HepG2 (cell line): Measurements from ENCODE around the gene ATP5F1E. TPM values are rescaled to one million over a fixed set of nuclear protein-coding genes. Genes with fewer than 3 reads are reported as not detected.

Experiments used
- ARNT2 ChIP-seq: sonication (generic); formaldehyde crosslinking; IDR thresholded peaks from 2 replicates; pipeline ENCODE4 v1.8.0; 2022; ENCODE audit warnings: mild to moderate bottlenecking, low read depth, missing genetic modification reagents, moderate library complexity
- BCL6 ChIP-seq: IDR thresholded peaks from 2 replicates; pipeline ENCODE4 v1.6.1; 2016; ENCODE audit warnings: missing genetic modification reagents, missing compliant biosample characterization
- DBP ChIP-seq: sonication (generic); formaldehyde crosslinking; IDR thresholded peaks from 2 replicates; pipeline ENCODE4 v1.4.0; 2020; ENCODE audit warnings: missing genetic modification reagents; ENCODE audit errors: not compliant biosample characterization
- DMTF1 ChIP-seq: sonication (generic); formaldehyde crosslinking; IDR thresholded peaks from 2 replicates; pipeline ENCODE4 v1.4.0; 2020; ENCODE audit warnings: mild to moderate bottlenecking, missing genetic modification reagents
- EED ChIP-seq: sonication (generic); formaldehyde crosslinking; IDR thresholded peaks from 2 replicates; pipeline ENCODE4 v1.5.0; 2020; ENCODE audit warnings: mild to moderate bottlenecking, missing genetic modification reagents
- ELF1 ChIP-seq: sonication (generic); formaldehyde crosslinking; IDR thresholded peaks from 2 replicates; pipeline ENCODE4 v1.4.0; 2020; ENCODE audit warnings: missing genetic modification reagents
- FLYWCH1 ChIP-seq: sonication (generic); formaldehyde crosslinking; IDR thresholded peaks from 2 replicates; pipeline ENCODE4 v1.8.1; 2023; ENCODE audit warnings: mild to moderate bottlenecking, missing genetic modification reagents
- HCFC1 ChIP-seq: fragments of 150-350 bp; IDR thresholded peaks from 2 replicates; pipeline ENCODE4 v1.6.1; 2014; ENCODE audit warnings: low read depth, low read length
- HMG20B ChIP-seq: conservative IDR thresholded peaks from 2 replicates; pipeline ENCODE4 v1.6.1; 2016; ENCODE audit warnings: missing genetic modification reagents, missing compliant biosample characterization
- HOXA5 ChIP-seq: sonication (generic); formaldehyde crosslinking; IDR thresholded peaks from 2 replicates; pipeline ENCODE4 v1.4.0; 2020; ENCODE audit warnings: missing genetic modification reagents
- IRF2 ChIP-seq: IDR thresholded peaks from 2 replicates; pipeline ENCODE4 v1.6.1; 2018; ENCODE audit warnings: missing genetic modification reagents, missing compliant biosample characterization
- KDM5B ChIP-seq: sonication (generic); formaldehyde crosslinking; IDR thresholded peaks from 2 replicates; pipeline ENCODE4 v1.4.0; 2020; ENCODE audit warnings: missing genetic modification reagents, mild to moderate bottlenecking, borderline replicate concordance
- KMT2A ChIP-seq: sonication (generic); formaldehyde crosslinking; IDR thresholded peaks from 2 replicates; pipeline ENCODE4 v1.4.0; 2020; ENCODE audit warnings: missing genetic modification reagents
- MAFG ChIP-seq: sonication (generic); formaldehyde crosslinking; IDR thresholded peaks from 2 replicates; pipeline ENCODE4 v1.5.1; 2020; ENCODE audit warnings: mild to moderate bottlenecking, missing genetic modification reagents
- MZF1 ChIP-seq: sonication (generic); formaldehyde crosslinking; IDR thresholded peaks from 2 replicates; pipeline ENCODE4 v1.8.1; 2023; ENCODE audit warnings: mild to moderate bottlenecking, missing genetic modification reagents, borderline replicate concordance
- NFKB2 ChIP-seq: sonication (generic); formaldehyde crosslinking; IDR thresholded peaks from 2 replicates; pipeline ENCODE4 v1.4.0; 2020; ENCODE audit warnings: missing genetic modification reagents, borderline replicate concordance
- NR0B2 ChIP-seq: sonication (generic); formaldehyde crosslinking; IDR thresholded peaks from 2 replicates; pipeline ENCODE4 v1.4.0; 2020; ENCODE audit warnings: mild to moderate bottlenecking, missing genetic modification reagents
- PHF5A ChIP-seq: IDR thresholded peaks from one replicate; pipeline ENCODE4 v1.6.1; 2018; ENCODE audit warnings: low read depth, missing genetic modification reagents; ENCODE audit not compliant: unreplicated experiment
- RBFOX2 ChIP-seq: fragments of 200-400 bp; formaldehyde crosslinking; IDR thresholded peaks from 2 replicates; pipeline ENCODE4 v1.6.1; 2017; ENCODE audit warnings: low read depth, mild to moderate bottlenecking, low read length
- REL ChIP-seq: sonication (generic); formaldehyde crosslinking; conservative IDR thresholded peaks from 2 replicates; pipeline ENCODE4 v1.8.0; 2022; ENCODE audit warnings: mild to moderate bottlenecking, missing genetic modification reagents, moderate library complexity
- SATB2 ChIP-seq: sonication (generic); formaldehyde crosslinking; IDR thresholded peaks from 2 replicates; pipeline ENCODE4 v1.5.0; 2020; ENCODE audit warnings: missing genetic modification reagents
- SP4 ChIP-seq: sonication (generic); formaldehyde crosslinking; IDR thresholded peaks from 2 replicates; pipeline ENCODE4 v1.8.1; 2023; ENCODE audit warnings: mild to moderate bottlenecking, missing genetic modification reagents
- TCF7L2 ChIP-seq: IDR thresholded peaks from 2 replicates; pipeline ENCODE4 v1.6.1; 2011; ENCODE audit warnings: mild to moderate bottlenecking, low read depth, low read length, moderate library complexity
- TRIM22 ChIP-seq: fragments of 450-650 bp; IDR thresholded peaks from 2 replicates; pipeline ENCODE4 v1.6.1; 2017
- ZNF282 ChIP-seq: fragments of 450-650 bp; IDR thresholded peaks from 2 replicates; pipeline ENCODE4 v1.6.1; 2018; ENCODE audit not compliant: partially characterized antibody
- ZNF564 ChIP-seq: sonication (generic); formaldehyde crosslinking; IDR thresholded peaks from 2 replicates; pipeline ENCODE4 v1.8.1; 2023; ENCODE audit warnings: mild to moderate bottlenecking, missing genetic modification reagents
- ZNF720 ChIP-seq: sonication (generic); formaldehyde crosslinking; IDR thresholded peaks from 2 replicates; pipeline ENCODE4 v1.4.0; 2020; ENCODE audit warnings: missing genetic modification reagents
- polyA plus RNA-seq, 8 experiments: library from polyadenylated mRNA; depleted of rRNA in 3 of 8; stranded (reverse) in 7 of 8; unstranded in 1 of 8; fragments of >200 nt; fragmentation: Illumina TruSeq in 4 of 8; extraction: Trizol in 4 of 8; gene quantifications; 2 replicates each; pipeline versions ENCODE4 v1.2.1 to v1.2.3, GENCODE V29; 2011 to 2016; ENCODE audit warnings: low read depth in 4 of 8, missing spikeins in 1 of 8, mixed read lengths in 1 of 8; ENCODE audit not compliant: insufficient read depth in 1 of 8
- total RNA-seq, 5 experiments: library from RNA; depleted of rRNA; stranded (reverse); fragments of >200 nt; fragmentation: Illumina TruSeq; extraction: Trizol; gene quantifications; 2 replicates each; pipeline ENCODE4 v1.2.3, GENCODE V29; 2016; ENCODE audit warnings: low read depth in 1 of 5

The ATP5F1E gene
- total and polyA plus RNA-seq, 2 of the 13 experiments (the other 11 are each of a cell fraction or from before 2014, with no cell fraction given) = 121 to 134 TPM

- TF ChIP-seq DBP (CRISPR knock-in tag) = peak; percentile 80
- TF ChIP-seq TRIM22 = no peak
- no peak for TF ChIP-seq ZNF282
- TF ChIP-seq HOXA5 (CRISPR knock-in tag) = 0 out of 2 replicates have a peak, but pooled peaks have one; percentile 39
- TF ChIP-seq FLYWCH1 = no peak
- TF ChIP-seq NR0B2 (CRISPR knock-in tag) = no peak
- peak; percentile 27; the same call in 1 of the 2 replicates for TF ChIP-seq ELF1 (CRISPR knock-in tag)
- no peak for TF ChIP-seq SATB2 (CRISPR knock-in tag)
- TF ChIP-seq TCF7L2 = peak; percentile 60
- no peak for TF ChIP-seq PHF5A (CRISPR knock-in tag)
- TF ChIP-seq IRF2 = peak; percentile 86
- no peak for TF ChIP-seq ZNF564 (CRISPR knock-in tag)
- peak; percentile 92 for TF ChIP-seq HMG20B (CRISPR knock-in tag)
- peak; percentile 44; the same call in 1 of the 2 replicates for TF ChIP-seq KMT2A (CRISPR knock-in tag)
- TF ChIP-seq ZNF720 (CRISPR knock-in tag) = 0 out of 2 replicates have a peak, but pooled peaks have one; percentile 80
- peak; percentile 27; the same call in 1 of the 2 replicates for TF ChIP-seq KDM5B
- TF ChIP-seq NFKB2 (CRISPR knock-in tag) = no peak
- no peak for TF ChIP-seq RBFOX2
- TF ChIP-seq HCFC1 = no peak
- TF ChIP-seq BCL6 (CRISPR knock-in tag) = peak; percentile 89
- TF ChIP-seq DMTF1 (CRISPR knock-in tag) = no peak
- peak; percentile 65; the same call in 1 of the 2 replicates for TF ChIP-seq ARNT2 (CRISPR knock-in tag)
- peak; percentile 48; the same call in 1 of the 2 replicates for TF ChIP-seq SP4
- TF ChIP-seq MZF1 = peak; percentile 85; the same call in 1 of the 2 replicates
- no peak for TF ChIP-seq REL (CRISPR knock-in tag)
- TF ChIP-seq MAFG = no peak
- TF ChIP-seq EED (CRISPR knock-in tag) = peak; percentile 73; the same call in 1 of the 2 replicates
Measured at GRCh38 chr20:59015812-59016711, 16.1 kb downstream of the ATP5F1E start (continued).
